ENCODE measurements around the gene IKBKE.

DNA sequence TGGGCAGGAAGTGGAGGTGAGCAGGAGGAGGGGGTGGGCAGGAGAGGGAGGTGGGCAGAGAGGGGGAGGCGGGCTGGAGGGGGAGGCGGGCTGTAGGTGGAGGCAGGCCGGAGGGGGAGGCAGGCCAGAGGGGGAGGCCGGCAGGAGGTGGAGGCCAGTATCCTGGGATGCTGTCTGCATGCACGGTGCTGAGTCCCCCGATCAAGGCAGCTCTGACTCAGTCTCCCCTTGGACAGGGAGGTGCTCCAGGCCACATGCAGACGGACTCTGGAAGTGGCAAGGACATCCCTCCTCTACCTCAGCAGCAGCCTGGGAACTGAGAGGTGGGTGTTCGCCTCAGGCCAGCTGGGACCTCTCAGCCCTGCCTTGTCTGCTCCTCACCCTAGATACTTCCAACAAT, 9.9 kb downstream of the IKBKE start:
- TF ChIP-seq CHD4 (IDR thresholded peaks at IDR 0.05; ENCODE audit: borderline replicate concordance) (no peak), SMC3 (IDR thresholded peaks at IDR 0.05) (no peak), CTCF (IDR thresholded peaks at IDR 0.05) (no peak), POLR2A (IDR thresholded peaks at IDR 0.05; ENCODE audit: low read length) (no peak), E2F6 (IDR thresholded peaks at IDR 0.05; ENCODE audit: borderline replicate concordance, low read depth) (no peak), KDM5A (IDR thresholded peaks at IDR 0.05) (no peak), HDAC2 (IDR thresholded peaks at IDR 0.05) (no peak), ZNF302 (CRISPR knock-in tag; IDR thresholded peaks at IDR 0.05) (no peak), BHLHE40 (IDR thresholded peaks at IDR 0.05; ENCODE audit: low read depth, low read length) (no peak), REST (IDR thresholded peaks at IDR 0.05) (no peak), MAZ (IDR thresholded peaks at IDR 0.05; ENCODE audit: borderline replicate concordance, low read depth, low read length) (no peak), HMGXB4 (CRISPR knock-in tag; IDR thresholded peaks at IDR 0.05; ENCODE audit: borderline replicate concordance) (no peak)
